Body of pancreas (tissue), 4 donors: ENCODE results near the gene NPTXR.

ENCODE experiments used
- POLR2A ChIP-seq, 3 donors: fragments of 450-650 bp; IDR thresholded peaks; one replicate each; pipeline ENCODE4 v1.6.1; 2016; ENCODE audit warnings: antibody characterized with exemption in 3 of 3, mild to moderate bottlenecking in 2 of 3
- TF ChIP-seq, protein P1 (sequence below), 7 experiments: fragments of 450-650 bp in 4 of 7; fragments of 200-600 bp in 3 of 7; sonication (generic) in 3 of 7; IDR thresholded peaks; one replicate each; pipeline ENCODE4 v1.5.1; 2016 to 2019; ENCODE audit warnings: antibody characterized with exemption in 7 of 7

DNA sequence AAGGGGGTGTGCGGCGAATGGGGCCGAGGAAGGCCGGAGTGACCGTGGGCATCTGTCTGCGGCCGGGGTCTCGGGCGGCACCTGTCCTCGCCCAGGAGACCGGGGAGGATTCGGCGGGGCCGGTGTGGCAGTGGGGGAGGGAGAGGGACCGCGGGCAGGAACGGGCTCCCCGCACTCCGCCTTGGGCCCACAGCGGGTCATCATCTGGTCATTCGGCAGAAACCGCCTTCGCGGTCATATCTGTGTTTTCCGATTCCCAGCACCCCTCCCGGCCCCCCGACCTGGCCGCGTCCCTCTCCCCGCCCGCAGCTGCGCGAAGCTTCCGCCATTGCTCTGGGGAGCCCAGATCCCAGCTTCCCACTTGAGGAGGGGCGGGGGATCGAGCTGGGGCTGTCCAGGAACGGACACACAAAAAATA, 29.0 kb upstream of the NPTXR start:
- TF ChIP-seq, protein P1, sequence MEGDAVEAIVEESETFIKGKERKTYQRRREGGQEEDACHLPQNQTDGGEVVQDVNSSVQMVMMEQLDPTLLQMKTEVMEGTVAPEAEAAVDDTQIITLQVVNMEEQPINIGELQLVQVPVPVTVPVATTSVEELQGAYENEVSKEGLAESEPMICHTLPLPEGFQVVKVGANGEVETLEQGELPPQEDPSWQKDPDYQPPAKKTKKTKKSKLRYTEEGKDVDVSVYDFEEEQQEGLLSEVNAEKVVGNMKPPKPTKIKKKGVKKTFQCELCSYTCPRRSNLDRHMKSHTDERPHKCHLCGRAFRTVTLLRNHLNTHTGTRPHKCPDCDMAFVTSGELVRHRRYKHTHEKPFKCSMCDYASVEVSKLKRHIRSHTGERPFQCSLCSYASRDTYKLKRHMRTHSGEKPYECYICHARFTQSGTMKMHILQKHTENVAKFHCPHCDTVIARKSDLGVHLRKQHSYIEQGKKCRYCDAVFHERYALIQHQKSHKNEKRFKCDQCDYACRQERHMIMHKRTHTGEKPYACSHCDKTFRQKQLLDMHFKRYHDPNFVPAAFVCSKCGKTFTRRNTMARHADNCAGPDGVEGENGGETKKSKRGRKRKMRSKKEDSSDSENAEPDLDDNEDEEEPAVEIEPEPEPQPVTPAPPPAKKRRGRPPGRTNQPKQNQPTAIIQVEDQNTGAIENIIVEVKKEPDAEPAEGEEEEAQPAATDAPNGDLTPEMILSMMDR (IDR thresholded peaks at IDR 0.05), result no peak
- peak in 2 of 3 donors; percentile 60 to 70 for TF ChIP-seq POLR2A (IDR thresholded peaks at IDR 0.05)
